Mesenchymal stem cell (in vitro differentiated cells and primary cell): ENCODE data around the gene SH3PXD2A.
A peak's percentile ranks its signal among the peaks of the same experiment; 100 is the strongest.

Experiments used
- DNase-seq: peaks from one replicate; pipeline ENCODE4 v3.0.0-alpha.2; 2013
- H2AFZ ChIP-seq: one replicate; pipeline ENCODE4 v1.6.1; 2013; ENCODE audit warnings: low read depth, mild to moderate bottlenecking, control low read depth, inconsistent platforms, low read length, moderate library complexity
- H2AK5ac ChIP-seq: 2 replicates; pipeline ENCODE4 v1.6.1; 2013; ENCODE audit warnings: low read length, moderate library complexity, mild to moderate bottlenecking, inconsistent platforms; ENCODE audit not compliant: severe bottlenecking
- H2BK120ac ChIP-seq: one replicate; pipeline ENCODE4 v1.6.1; 2013; ENCODE audit warnings: low read depth, mild to moderate bottlenecking, inconsistent platforms, low read length, moderate library complexity
- H2BK12ac ChIP-seq, 2 experiments: one replicate each; pipeline ENCODE4 v1.6.1; 2013; ENCODE audit warnings: inconsistent platforms in 2 of 2, low read length in 2 of 2, mild to moderate bottlenecking in 2 of 2, moderate library complexity in 2 of 2, control low read depth in 1 of 2
- H2BK15ac ChIP-seq: one replicate; pipeline ENCODE4 v1.6.1; 2013; ENCODE audit warnings: mild to moderate bottlenecking, low read depth, inconsistent platforms; ENCODE audit not compliant: poor library complexity, severe bottlenecking
- H2BK5ac ChIP-seq: 2 replicates; pipeline ENCODE4 v1.6.1; 2013; ENCODE audit warnings: low read depth, mild to moderate bottlenecking, low read length, control low read depth, inconsistent platforms; ENCODE audit not compliant: poor library complexity, severe bottlenecking
- H3K14ac ChIP-seq, 2 experiments: one replicate each; pipeline ENCODE4 v1.6.1; 2013; ENCODE audit warnings: inconsistent platforms in 2 of 2, low read length in 2 of 2, control low read depth in 1 of 2, mild to moderate bottlenecking in 1 of 2, moderate library complexity in 1 of 2
- H3K18ac ChIP-seq, 2 experiments: one replicate each; pipeline ENCODE4 v1.6.1; 2013; ENCODE audit warnings: inconsistent platforms in 2 of 2, low read length in 2 of 2, control low read depth in 1 of 2, low read depth in 1 of 2, mild to moderate bottlenecking in 1 of 2
- H3K23ac ChIP-seq, 2 experiments: one replicate each; pipeline ENCODE4 v1.6.1; 2013; ENCODE audit warnings: inconsistent platforms in 2 of 2, low read length in 2 of 2, mild to moderate bottlenecking in 2 of 2, moderate library complexity in 2 of 2, control low read depth in 1 of 2
- H3K27ac ChIP-seq: 2 replicates; pipeline ENCODE4 v1.5.1; 2013; ENCODE audit warnings: mild to moderate bottlenecking, moderate library complexity, low read length, control low read depth, inconsistent platforms; ENCODE audit not compliant: poor library complexity, severe bottlenecking
- H3K27me3 ChIP-seq, 2 experiments: 2 replicates each; pipeline versions ENCODE4 v1.6.1 to v1.7.0; 2013; ENCODE audit warnings: low read length in 2 of 2, mild to moderate bottlenecking in 2 of 2, moderate library complexity in 2 of 2, control low read depth in 1 of 2, inconsistent platforms in 1 of 2; ENCODE audit not compliant: control insufficient read depth in 1 of 2, insufficient read depth in 1 of 2
- H3K36me3 ChIP-seq, 2 experiments: 2 replicates each; pipeline versions ENCODE4 v1.6.1 to v1.7.0; 2013; ENCODE audit warnings: low read length in 2 of 2, control low read depth in 1 of 2, inconsistent platforms in 1 of 2, low read depth in 1 of 2, mild to moderate bottlenecking in 1 of 2; ENCODE audit not compliant: insufficient read depth in 2 of 2, control insufficient read depth in 1 of 2
- H3K4ac ChIP-seq, 2 experiments: one replicate each; pipeline ENCODE4 v1.6.1; 2013; ENCODE audit warnings: inconsistent platforms in 2 of 2, low read length in 2 of 2, mild to moderate bottlenecking in 2 of 2, moderate library complexity in 2 of 2, control low read depth in 1 of 2, low read depth in 1 of 2
- H3K4me1 ChIP-seq: 2 replicates; pipeline ENCODE4 v1.6.1; 2013; ENCODE audit warnings: low read depth, low read length, control low read depth; ENCODE audit not compliant: control insufficient read depth, insufficient read depth
- H3K4me2 ChIP-seq: 2 replicates; pipeline ENCODE4 v1.6.1; 2013; ENCODE audit warnings: low read length, mild to moderate bottlenecking, inconsistent platforms; ENCODE audit not compliant: poor library complexity, severe bottlenecking
- H3K4me3 ChIP-seq, 2 experiments: 2 replicates each; pipeline versions ENCODE4 v1.5.1 to v1.7.0; 2013; ENCODE audit warnings: low read length in 2 of 2, mild to moderate bottlenecking in 2 of 2, control low read depth in 1 of 2, low read depth in 1 of 2; ENCODE audit not compliant: insufficient read depth in 1 of 2
- H3K79me1 ChIP-seq: replicated peaks from 2 replicates; pipeline ENCODE4 v1.6.1; 2013; ENCODE audit warnings: mild to moderate bottlenecking, control low read depth, low read length, inconsistent platforms; ENCODE audit not compliant: poor library complexity, severe bottlenecking
- H3K9ac ChIP-seq: 2 replicates; pipeline ENCODE4 v1.7.0; 2013; ENCODE audit warnings: mild to moderate bottlenecking, low read length, moderate library complexity
- H3K9me3 ChIP-seq: 2 replicates; pipeline ENCODE4 v1.7.0; 2013; ENCODE audit warnings: mild to moderate bottlenecking, low read length; ENCODE audit not compliant: control insufficient read depth
- H4K8ac ChIP-seq: one replicate; pipeline ENCODE4 v1.6.1; 2013; ENCODE audit warnings: inconsistent platforms, mild to moderate bottlenecking, low read length, moderate library complexity
- H4K91ac ChIP-seq: one replicate; pipeline ENCODE4 v1.6.1; 2013; ENCODE audit warnings: mild to moderate bottlenecking, low read length, inconsistent platforms
- WGBS: methylation state at CpG from one replicate; pipeline ENCODE4 v1.1.7; 2013; ENCODE audit warnings: mixed read lengths; 5-methylcytosine and 5-hydroxymethylcytosine counted together

The SH3PXD2A gene

GRCh38 chr10:103568505-103568904 lies 286.9 kb downstream of the SH3PXD2A start:
- Histone ChIP-seq H3K27ac (no peak overlapping the region), H2BK12ac (no peak overlapping the region), H3K36me3 (no peaks in the 10 kb centered on the region), H3K18ac (no peak overlapping the region), H3K4ac (no peak overlapping the region), H2BK5ac (no peak overlapping the region), H3K4me1 (peaks cover 6% of the 10 kb centered on the region), H4K8ac (no peak overlapping the region), H2AK5ac (no peak overlapping the region), H3K23ac (no peak overlapping the region), H3K27me3 (peaks cover 63 to 83% of the 10 kb centered on the region in 2 experiments), H3K9me3 (no peaks in the 10 kb centered on the region), H3K9ac (no peak overlapping the region), H2AFZ (no peak overlapping the region), H3K14ac (no peak overlapping the region), H3K79me1 (no peaks in the 10 kb centered on the region), H3K4me2 (no peak overlapping the region), H2BK120ac (no peak overlapping the region), H3K4me3 (no peak overlapping the region), H4K91ac (no peak overlapping the region), H2BK15ac (no peak overlapping the region)
- DNase-seq, result no peak
- WGBS, result 97% methylated on average over 3 of the region's 5 CpGs

DNA sequence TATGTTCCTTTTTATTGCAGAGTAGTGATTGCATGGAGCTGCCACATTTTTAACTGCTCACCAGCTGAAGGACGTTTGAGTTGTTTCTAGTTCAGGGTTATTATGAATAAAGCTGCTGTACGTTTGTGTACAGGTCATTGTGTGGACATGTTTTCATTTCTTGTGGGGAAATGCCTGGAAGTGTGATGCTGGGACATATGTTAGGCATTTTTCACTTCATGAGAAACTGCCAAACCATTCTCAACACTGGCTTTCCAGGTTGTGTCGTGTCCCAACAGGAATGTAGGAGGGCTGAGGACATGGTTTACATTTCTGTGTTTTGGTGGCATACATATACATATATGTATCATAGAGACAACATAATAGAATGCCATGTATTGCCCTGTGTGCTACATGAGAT lies 288.8 kb downstream of the SH3PXD2A start:
- H3K4me1 ChIP-seq, result peaks cover 6% of the 10 kb centered on the region
- 64% methylated on average over 2 of the region's 3 CpGs for WGBS
- no peak overlapping the region for H3K14ac ChIP-seq
- no peak for DNase-seq
- H3K9me3 ChIP-seq, result no peaks in the 10 kb centered on the region
- H2AK5ac ChIP-seq, result no peak overlapping the region
- H3K9ac ChIP-seq, result no peak overlapping the region
- H3K79me1 ChIP-seq, result no peaks in the 10 kb centered on the region
- H3K27ac ChIP-seq, result no peak overlapping the region
- no peak overlapping the region for H2AFZ ChIP-seq
- H2BK15ac ChIP-seq, result no peak overlapping the region
- no peak overlapping the region for H3K4me3 ChIP-seq
- H3K4me2 ChIP-seq, result no peak overlapping the region
- no peak overlapping the region for H2BK5ac ChIP-seq
- H3K18ac ChIP-seq, result no peak overlapping the region
- H3K36me3 ChIP-seq, result no peaks in the 10 kb centered on the region
- H3K4ac ChIP-seq, result no peak overlapping the region
- H2BK12ac ChIP-seq, result no peak overlapping the region
- H4K91ac ChIP-seq, result no peak overlapping the region
- peaks cover 73 to 76% of the 10 kb centered on the region in 2 experiments for H3K27me3 ChIP-seq
- no peak overlapping the region for H3K23ac ChIP-seq
- H4K8ac ChIP-seq, result no peak overlapping the region
- no peak overlapping the region for H2BK120ac ChIP-seq

GRCh38 chr10:103564776-103565520 lies 290.4 kb downstream of the SH3PXD2A start:
- Histone ChIP-seq H2AK5ac (no peak overlapping the region), H2BK12ac (no peak overlapping the region), H2AFZ (no peak overlapping the region), H2BK15ac (no peak overlapping the region), H3K4me1 (peaks cover 7% of the 10 kb centered on the region), H3K79me1 (no peaks in the 10 kb centered on the region), H3K27ac (no peak overlapping the region), H3K4me2 (no peak overlapping the region), H3K27me3 (peaks cover 73 to 80% of the 10 kb centered on the region in 2 experiments), H4K91ac (no peak overlapping the region), H2BK5ac (no peak overlapping the region), H3K4ac (no peak overlapping the region), H4K8ac (peak overlapping the region; percentile 45), H3K14ac (no peak overlapping the region), H3K23ac (no peak overlapping the region), H3K36me3 (no peaks in the 10 kb centered on the region), H3K4me3 (no peak overlapping the region), H2BK120ac (no peak overlapping the region), H3K18ac (no peak overlapping the region), H3K9me3 (peaks cover 6% of the 10 kb centered on the region), H3K9ac (no peak overlapping the region)
- 56% methylated on average over 12 of the region's 12 CpGs for WGBS
- DNase-seq, result no peak

DNA sequence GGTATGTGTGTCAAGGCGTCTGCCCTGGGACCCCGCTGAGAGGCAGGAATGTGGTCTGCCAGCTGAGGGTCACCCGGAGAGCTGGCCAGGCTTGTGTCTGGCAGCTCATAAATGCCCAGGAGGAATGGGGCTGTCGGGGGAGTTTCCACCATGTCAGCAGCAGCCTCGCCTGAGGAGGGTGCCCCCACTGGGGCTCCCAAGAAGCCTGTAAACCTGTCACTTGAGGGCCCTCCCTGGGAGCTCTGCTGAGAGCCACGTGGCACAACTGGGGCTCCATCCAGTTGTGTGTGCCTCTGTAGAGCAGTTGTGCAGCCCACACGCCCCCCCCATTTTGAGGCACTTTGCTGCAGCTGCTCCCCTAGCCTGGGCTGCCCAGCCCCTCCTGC lies 291.3 kb downstream of the SH3PXD2A start:
- H3K36me3 ChIP-seq, result no peaks in the 10 kb centered on the region
- H2BK15ac ChIP-seq, result no peak overlapping the region
- no peak for DNase-seq
- H2BK5ac ChIP-seq, result no peak overlapping the region
- H3K4ac ChIP-seq, result no peak overlapping the region
- no peak overlapping the region for H2AK5ac ChIP-seq
- no peak overlapping the region for H2AFZ ChIP-seq
- H3K27me3 ChIP-seq, result peaks cover 74 to 80% of the 10 kb centered on the region in 2 experiments
- H3K4me3 ChIP-seq, result no peak overlapping the region
- 67% methylated on average over 7 of the region's 7 CpGs for WGBS
- H3K4me1 ChIP-seq, result peaks cover 10% of the 10 kb centered on the region
- no peak overlapping the region for H3K27ac ChIP-seq
- no peak overlapping the region for H4K91ac ChIP-seq
- no peak overlapping the region for H3K23ac ChIP-seq
- peaks cover 6% of the 10 kb centered on the region for H3K9me3 ChIP-seq
- no peak overlapping the region for H4K8ac ChIP-seq
- H3K14ac ChIP-seq, result no peak overlapping the region
- H3K79me1 ChIP-seq, result no peaks in the 10 kb centered on the region
- no peak overlapping the region for H3K9ac ChIP-seq
- H3K18ac ChIP-seq, result peak overlapping the region in 1 of 2 experiments; percentile 11
- H3K4me2 ChIP-seq, result no peak overlapping the region
- H2BK120ac ChIP-seq, result no peak overlapping the region
- H2BK12ac ChIP-seq, result no peak overlapping the region
